AG04450 (cell line): Measurements from ENCODE around the gene RPTOR. TPM values are rescaled to one million over a fixed set of nuclear protein-coding genes. Genes with fewer than 3 reads are reported as not detected.

Source experiments
- CTCF ChIA-PET: fragments of 300-600, 350-600 bp; formaldehyde crosslinking; extraction: SDS; loops from one replicate; lab custom pipeline; 2022; ENCODE audit warnings: antibody characterized with exemption, inconsistent platforms; lab: Charles Lee
- POLR2A ChIA-PET: fragments of 350-600 bp; formaldehyde crosslinking; extraction: SDS; loops from one replicate; lab custom pipeline; 2021; ENCODE audit warnings: antibody characterized with exemption, inconsistent platforms; lab: Yijun Ruan, JAX
- DNase-seq: peaks from one replicate; pipeline ENCODE4 v3.0.0-alpha.2; 2011; ENCODE audit warnings: low read depth, low spot score
- H3K27ac ChIP-seq: one replicate; pipeline ENCODE4 v1.5.1; 2012; ENCODE audit warnings: low read depth, low read length, control low read depth
- H3K27me3 ChIP-seq: one replicate; pipeline ENCODE4 v1.6.0; 2012; ENCODE audit warnings: low read length; ENCODE audit not compliant: control insufficient read depth, insufficient read depth
- H3K4me3 ChIP-seq: 2 replicates; pipeline ENCODE4 v1.5.1; 2011; ENCODE audit warnings: mild to moderate bottlenecking, low read depth, low read length, control low read depth
- H3K9me3 ChIP-seq: 2 replicates; pipeline ENCODE4 v1.5.1; 2012; ENCODE audit warnings: low read length; ENCODE audit not compliant: control insufficient read depth, insufficient read depth
- CTCF ChIP-seq: IDR thresholded peaks from 2 replicates; pipeline ENCODE4 v1.5.1; 2011; ENCODE audit warnings: low read depth, low read length, control low read depth, inconsistent platforms
- polyA plus RNA-seq: library from polyadenylated mRNA; depleted of rRNA; stranded (reverse); fragments of >200 nt; gene quantifications from 2 replicates; pipeline ENCODE4 v1.2.3, GENCODE V29; 2011

The RPTOR gene
- polyA plus RNA-seq, 1 experiment, result 6.2 TPM

DNA sequence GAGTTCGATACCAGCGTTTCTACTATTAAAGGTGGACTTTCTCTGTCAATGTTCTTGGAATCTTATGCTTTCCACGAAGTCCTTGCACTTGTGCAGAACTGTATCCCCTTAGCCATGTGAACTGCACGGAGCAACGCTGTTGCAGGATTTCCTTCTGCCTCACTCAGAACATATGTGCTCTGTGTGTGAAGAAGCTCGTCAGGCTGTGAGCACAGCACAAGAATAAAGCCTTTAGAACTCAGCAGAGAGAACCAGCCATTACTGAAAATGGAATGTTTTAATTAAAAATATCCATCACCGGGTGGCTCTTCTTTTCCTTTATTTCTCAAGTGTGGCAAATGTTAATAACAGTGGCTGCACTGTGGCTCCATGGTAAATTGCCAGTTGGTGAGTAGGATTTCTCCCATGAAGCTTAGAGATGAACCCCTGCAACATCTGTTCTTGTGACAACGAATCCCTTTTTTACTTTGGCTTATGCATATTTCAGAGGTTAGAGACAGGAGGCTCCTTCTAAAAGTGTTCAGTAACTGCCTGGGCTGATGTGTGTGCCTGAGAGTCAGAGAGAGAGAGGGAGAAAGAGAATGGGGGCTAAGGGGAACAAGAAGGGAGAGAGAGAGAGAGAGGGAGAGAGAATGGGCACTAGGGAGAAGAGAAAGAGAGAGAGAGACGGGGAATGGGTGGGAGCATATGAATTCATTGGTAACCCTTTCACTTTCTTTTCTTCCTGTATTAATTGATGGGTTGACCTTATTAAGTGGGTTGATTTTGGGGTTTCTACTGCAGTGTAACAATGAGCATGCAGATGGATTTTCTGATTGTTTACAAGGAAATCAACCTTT, 50.0 kb downstream of the RPTOR start:
- Histone ChIP-seq H3K27ac (no peak overlapping the region), H3K9me3 (no peaks in the 10 kb centered on the region; the same call in 1 of the 2 replicates), H3K27me3 (no peaks in the 10 kb centered on the region), H3K4me3 (no peak overlapping the region)
- no peak for DNase-seq
- CTCF ChIA-PET, result interaction anchor here (0.9 kb wide), 1 partner anchor 19 kb away, joined by 3 read pairs; no protein-coding TSS in a partner anchor
- no peak for TF ChIP-seq CTCF
- POLR2A ChIA-PET, result no interaction called here

DNA sequence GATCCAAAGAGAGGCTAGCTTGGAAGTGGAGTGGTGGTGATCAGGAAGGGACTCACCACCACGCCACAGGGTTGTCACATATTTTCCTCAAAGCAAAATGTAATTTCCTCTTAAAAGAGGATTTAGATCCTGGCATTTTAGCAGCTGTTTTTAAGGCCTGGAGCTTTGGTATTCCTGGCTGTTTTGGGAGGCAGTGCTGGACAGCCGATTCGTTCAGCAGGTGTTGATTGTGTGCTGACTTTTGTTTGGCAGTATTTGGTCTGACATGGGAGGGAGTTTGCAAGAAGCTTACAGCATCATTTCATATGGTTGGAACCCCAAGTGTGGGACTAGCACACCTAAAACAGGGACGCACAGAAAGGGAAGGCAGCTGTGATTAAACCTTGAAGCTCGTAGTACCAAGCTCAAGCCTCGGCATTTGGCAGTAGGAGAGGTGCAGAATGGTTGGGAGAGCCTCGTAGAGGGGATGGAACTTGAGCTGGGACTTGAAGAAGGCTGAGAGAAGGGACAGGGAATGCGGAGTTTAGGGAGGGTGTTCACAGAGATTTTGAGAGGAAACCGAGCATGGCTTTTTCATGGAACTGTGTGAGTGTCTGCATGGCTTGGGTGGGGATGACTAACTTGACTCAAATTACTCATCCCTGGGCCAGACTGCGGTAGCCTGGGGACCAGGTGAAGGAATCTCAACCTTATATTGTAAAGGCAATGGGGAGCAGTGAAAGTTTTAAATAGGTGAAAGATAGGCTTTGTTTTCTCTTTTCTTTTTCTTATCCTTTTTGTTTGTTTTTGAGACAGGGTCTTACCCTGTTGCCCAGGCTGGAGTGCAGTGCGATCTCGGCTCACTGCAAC, 52.3 kb downstream of the RPTOR start:
- POLR2A ChIA-PET, result no interaction called here
- H3K27me3 ChIP-seq, result no peaks in the 10 kb centered on the region
- TF ChIP-seq CTCF, result no peak
- no peak overlapping the region for H3K27ac ChIP-seq
- DNase-seq, result no peak
- H3K4me3 ChIP-seq, result no peak overlapping the region
- CTCF ChIA-PET, result no interaction called here
- H3K9me3 ChIP-seq, result no peaks in the 10 kb centered on the region; the same call in none of the 2 replicates

GRCh38 chr17:80598813-80599545, 54.3 kb downstream of the RPTOR start:
- Histone ChIP-seq H3K27ac (no peak overlapping the region), H3K9me3 (no peaks in the 10 kb centered on the region; the same call in 1 of the 2 replicates), H3K27me3 (no peaks in the 10 kb centered on the region), H3K4me3 (no peak overlapping the region)
- POLR2A ChIA-PET, result no interaction called here
- DNase-seq, result no peak
- CTCF ChIA-PET, result interaction anchor here (0.6 kb wide), 1 partner anchor 57 kb away, joined by 3 read pairs; no protein-coding TSS in a partner anchor
- no peak for TF ChIP-seq CTCF

DNA sequence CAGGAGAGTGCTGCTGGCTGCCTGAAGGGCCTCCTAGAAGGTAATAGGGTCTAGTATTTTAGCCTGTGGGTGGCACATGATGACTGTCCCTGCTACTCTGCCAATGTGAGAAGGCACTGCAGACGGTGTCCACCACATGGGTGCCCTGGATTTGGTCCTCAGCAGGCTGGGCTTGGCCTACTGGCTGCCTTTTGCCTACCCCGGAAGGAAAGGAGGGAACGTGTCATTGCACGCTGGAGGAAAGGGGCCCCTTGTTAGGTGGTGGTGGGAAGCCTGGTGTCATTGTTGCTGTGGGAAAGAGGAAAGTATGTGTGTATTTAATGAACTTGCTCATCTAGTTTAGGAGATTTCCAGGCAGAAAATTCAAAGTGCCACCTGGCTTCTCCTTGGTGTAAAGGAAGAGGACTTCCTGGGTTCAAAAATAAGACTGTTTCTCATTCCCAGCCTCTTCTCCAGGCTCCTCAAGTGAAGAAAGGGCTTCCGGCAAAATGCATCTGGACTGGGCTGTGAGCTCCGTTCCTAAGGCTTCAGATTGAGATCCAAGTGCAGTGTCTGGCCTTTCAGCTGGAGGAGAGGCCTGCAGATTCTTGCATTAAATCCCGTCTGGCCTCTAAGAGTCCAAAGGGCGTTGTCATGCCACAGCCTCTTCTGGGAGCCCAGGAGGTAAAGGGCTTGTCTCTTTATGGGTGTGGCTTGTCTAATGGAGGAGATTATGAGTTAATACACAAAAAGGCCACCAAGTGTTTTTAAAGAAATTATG, 55.1 kb downstream of the RPTOR start:
- no peaks in the 10 kb centered on the region for H3K27me3 ChIP-seq

More for the DNA sequence above, 55.1 kb downstream of the RPTOR start:
- DNase-seq, result no peak
- Histone ChIP-seq H3K9me3 (no peaks in the 10 kb centered on the region; the same call in 1 of the 2 replicates), H3K4me3 (no peak overlapping the region), H3K27ac (no peak overlapping the region)
- TF ChIP-seq CTCF, result no peak
- POLR2A ChIA-PET, result no interaction called here
- CTCF ChIA-PET, result no interaction called here
